GM21737 (cell line): Measurements from ENCODE around the gene DAPK3.
A peak's percentile ranks its signal among the peaks of the same experiment; 100 is the strongest.
"Not testable (repeated sequence)": the region's sequence is repeated elsewhere in the genome, so short reads cannot be mapped to it uniquely, and the experiment has no call there.

Source experiments
- ATAC-seq: cut with Tn5 transposase; IDR thresholded peaks from one replicate; pipeline ENCODE4 v1.9.1; 2021; ENCODE audit warnings: mild to moderate bottlenecking, moderate library complexity; ENCODE audit not compliant: unreplicated experiment

The DAPK3 gene

DNA sequence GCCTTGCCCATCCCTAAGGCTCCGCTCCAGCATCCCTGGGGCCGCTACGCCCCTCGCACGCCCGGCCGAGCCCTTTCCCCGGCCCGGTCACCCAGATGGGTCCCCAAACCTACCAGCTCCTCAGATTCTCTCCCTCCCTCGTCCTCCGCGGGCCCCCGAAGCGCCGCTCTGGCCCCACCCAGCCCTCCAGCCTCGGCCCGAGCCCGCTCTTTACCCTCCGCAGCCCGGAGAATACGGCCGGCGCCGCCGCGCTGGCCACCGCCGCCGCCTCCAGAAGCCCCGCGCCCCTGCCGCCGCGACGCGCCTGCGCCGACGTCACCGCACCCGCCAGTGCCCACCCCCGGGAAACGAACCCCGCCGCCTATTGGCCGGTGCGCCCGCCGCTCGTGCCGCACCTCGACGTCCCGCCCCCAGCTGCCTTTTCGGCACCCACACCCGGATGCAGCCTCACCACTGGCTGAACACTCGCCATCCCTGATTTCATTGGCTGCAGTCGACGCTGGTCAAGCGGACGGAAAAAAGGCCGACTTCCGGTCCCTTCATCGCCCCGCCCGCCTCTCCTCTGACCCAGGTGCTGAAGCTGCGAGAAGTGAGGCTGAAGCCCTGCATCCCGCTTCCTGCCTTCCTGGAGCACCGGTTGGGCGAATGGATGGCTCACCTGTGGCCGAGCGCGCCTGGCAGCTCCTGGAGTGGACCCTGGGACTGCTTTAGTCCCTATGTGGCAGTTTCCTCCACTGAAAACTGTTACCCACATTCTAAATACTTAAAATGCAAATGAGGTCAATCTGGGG, at the start of gene DAPK3:
Gene DAPK3, minus strand, starts transcription at position 292 of the 791 bp plus-strand sequence. CDS start 1,364 bp downstream, outside the sequence.
- peak; percentile 89 for ATAC-seq

- ATAC-seq, result no peak
Measured at GRCh38 chr19:4019578-4019977, 48.7 kb upstream of the DAPK3 start.

DNA sequence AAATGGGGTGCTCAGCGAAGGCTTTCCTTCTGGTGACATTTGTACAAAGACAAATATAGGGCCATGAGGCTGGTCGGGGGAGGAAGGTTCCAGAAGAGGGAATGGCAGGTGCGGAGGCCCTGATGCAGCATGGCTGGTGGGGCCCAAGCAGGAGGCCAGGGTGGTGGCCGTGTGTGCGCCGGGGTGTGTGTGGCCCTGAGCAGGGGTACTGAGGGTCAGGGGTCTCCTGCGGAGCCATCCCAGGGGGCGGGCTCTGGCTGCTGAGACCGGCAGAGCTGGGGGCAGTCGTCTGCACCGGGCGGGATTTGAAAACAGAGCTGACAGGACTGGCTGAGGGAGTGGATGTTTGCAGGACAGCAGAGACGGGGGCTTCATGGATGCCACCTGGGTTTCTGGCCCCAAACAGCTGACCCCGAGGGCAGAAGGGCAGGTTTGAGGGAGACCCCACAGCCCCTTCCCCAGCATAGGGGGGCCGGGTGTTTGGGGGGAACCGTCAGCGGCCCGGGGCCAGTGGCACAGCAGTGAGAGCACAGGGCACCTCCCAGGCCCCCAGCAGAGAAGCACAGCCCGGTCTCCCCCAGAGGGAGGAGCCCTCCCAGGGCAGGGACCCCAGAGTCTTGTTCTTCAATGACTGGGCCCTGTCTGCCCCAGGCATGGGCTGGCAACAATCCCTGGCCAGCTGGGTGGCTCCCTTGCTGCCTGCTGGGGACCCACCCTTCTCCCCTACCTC, 48.0 kb upstream of the DAPK3 start:
- no peak for ATAC-seq

DNA sequence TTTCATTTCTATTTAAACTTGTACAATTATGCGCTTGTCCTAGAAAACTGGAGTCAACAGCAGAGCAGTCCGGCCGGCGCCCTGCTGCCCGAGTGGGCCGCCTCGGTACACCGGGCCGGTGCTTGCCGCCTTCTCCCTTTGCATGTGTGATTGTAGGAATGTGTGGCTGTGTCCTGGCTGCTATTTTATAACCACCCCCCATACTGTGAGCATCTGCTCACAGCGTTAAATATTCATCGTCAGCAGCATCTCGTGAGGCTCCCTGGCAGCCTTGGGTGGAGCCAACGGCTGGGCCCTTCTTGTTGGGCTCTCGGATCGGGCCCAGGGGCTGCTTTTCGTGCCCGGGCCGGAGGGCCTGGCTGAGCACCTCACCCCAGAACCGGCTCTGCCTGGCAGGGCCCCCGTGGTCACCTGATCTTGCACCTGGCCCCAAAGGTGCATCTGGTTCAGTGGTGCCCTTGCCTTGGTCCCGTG, 47.3 kb upstream of the DAPK3 start:
- no peak for ATAC-seq

- no peak for ATAC-seq
Measured at GRCh38 chr19:4016903-4017638, 46.2 kb upstream of the DAPK3 start.

- ATAC-seq, result no peak
Measured at GRCh38 chr19:4016486-4016885, 45.6 kb upstream of the DAPK3 start.

DNA sequence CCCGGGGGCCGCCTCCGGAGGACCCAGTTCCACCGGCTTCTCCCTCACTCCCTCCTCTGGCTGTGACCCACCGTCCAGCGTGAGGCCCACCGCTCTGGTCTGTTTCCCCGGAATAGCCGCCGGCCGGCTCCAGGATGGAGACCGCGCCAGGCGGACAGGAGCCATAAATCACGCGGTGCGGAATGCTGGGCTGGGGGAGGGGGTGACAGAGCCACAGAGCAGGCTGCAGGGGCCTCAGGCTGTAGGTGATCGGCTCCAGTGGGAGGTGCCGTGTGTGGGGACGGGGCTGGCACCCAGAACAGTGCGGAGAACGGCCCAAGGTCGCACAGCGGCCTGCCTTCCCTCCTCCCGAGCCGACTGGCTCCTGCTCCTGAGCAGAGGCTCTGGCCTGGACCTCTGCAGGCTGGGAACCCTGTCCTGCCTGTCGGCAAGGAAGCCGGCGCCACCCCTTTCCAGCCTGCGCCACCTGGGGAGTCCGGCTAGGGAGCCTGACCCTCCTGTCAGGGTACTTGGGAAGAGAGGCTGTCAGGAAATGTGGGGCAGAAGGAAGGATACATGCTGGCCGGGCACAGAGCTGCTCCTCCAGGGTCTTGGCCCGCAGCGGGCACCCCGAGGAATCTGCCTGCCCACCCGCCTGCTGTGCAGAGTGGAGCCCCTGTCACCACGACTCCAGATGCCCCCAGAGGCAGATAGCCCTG, 45.0 kb upstream of the DAPK3 start:
- no peak for ATAC-seq

DNA sequence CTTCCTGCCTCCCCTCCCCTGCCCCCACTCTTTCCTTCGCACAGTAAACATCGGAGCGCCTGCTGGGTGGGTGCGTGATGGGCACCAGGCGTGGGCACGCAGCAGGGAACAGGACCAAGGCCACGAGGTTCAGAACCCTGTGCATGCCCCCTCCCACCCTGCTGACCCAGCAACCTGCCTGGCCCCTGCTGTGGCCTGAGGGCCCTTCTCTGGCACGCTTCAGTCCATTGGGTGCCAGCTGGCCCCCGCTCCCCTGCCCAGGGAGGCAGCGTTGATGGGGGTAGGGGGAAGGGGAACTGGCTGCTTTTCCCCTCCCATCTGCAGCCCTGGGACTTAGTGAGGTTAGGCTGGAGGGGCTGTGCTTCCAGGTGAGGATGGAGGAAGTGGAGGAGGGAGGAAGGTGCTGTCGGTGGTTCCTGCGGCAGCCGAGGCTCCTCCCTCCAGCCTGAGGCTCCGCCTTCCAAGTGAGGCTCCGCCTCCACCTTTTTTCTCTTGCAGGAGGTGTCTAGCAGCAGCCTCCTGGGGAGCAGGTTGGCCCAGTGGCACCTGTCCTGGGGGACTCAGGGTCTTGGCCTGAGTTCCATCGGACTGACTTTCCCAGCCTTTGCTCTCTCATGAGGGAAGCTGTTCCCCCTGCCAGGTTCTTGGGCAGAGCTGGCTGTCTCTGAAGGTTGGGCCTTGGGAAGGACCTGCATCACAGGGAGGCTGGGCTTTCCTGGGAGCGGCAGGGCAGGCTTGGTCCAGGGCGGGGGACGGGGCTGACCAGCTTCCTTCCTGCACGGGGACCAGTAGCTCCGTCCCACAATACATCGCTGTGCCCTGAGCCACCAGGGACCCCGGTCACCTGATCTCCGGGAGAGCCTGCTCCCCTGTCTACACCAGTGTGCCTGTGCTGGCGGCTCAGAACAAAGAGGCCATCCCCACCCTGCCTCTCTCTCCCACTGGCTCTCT, 43.9 kb upstream of the DAPK3 start:
- ATAC-seq, result no peak

DNA sequence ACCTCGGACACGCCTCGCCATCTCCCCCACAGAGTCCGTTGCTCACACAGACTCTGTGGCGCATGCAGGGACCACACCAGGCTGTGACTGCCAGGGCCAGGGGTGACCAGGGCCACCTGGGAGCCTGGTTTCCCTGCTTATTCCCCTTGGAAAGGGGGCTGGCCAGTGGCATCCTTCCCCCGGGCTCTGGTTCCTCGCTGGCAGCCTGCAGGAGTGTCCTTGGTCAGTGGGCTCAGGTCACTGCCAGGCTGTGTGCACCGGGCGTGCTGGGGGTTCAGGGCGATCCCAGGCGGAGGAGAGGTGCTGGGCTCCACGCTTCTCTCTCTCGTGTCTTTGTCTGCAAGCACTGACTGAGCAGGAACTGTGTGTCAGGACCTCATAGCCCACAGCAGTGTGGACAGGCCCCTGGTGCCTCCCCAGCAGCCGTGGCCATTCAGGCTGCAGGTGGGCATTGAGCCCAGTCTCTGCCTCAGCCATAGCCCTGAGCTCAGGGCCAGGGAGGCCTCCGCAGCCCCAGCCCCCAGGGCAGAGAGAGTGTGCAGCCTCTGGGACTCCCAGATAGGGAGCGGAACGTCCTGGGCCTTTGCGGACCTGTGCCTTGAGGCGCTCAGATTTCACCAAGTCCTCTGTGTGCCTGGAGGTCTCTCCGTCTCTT, 43.1 kb upstream of the DAPK3 start:
- no peak for ATAC-seq

DNA sequence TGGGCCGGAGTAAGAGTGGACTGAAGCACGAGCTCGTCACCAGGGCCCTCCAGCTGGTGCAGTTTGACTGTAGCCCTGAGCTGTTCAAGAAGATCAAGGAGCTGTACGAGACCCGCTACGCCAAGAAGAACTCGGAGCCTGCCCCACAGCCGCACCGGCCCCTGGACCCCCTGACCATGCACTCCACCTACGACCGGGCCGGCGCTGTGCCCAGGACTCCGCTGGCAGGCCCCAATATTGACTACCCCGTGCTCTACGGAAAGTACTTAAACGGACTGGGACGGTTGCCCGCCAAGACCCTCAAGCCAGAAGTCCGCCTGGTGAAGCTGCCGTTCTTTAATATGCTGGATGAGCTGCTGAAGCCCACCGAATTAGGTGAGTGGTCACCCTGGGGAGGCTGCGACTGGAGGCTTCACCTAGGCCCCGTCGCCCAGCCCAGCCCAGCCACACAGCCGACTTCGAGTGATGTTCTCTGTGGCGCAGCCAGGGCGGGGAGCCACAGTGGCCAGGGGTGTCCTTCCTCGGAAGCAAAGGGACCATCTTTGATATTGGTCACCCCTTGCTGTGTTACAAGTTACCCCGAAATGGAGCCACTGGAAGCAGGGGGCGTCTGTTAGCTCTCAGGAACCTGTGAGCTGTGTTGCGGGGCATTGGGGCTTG, 42.2 kb upstream of the DAPK3 start:
- ATAC-seq, result no peak

- no peak for ATAC-seq
Measured at GRCh38 chr19:4012092-4012974, 41.4 kb upstream of the DAPK3 start.

- ATAC-seq, result not testable (repeated sequence)
Measured at GRCh38 chr19:4011430-4011829, 40.5 kb upstream of the DAPK3 start.

GRCh38 chr19:4010808-4011110, 39.9 kb upstream of the DAPK3 start:
- no peak for ATAC-seq

GRCh38 chr19:4009990-4010807, 39.3 kb upstream of the DAPK3 start:
- no peak for ATAC-seq

DNA sequence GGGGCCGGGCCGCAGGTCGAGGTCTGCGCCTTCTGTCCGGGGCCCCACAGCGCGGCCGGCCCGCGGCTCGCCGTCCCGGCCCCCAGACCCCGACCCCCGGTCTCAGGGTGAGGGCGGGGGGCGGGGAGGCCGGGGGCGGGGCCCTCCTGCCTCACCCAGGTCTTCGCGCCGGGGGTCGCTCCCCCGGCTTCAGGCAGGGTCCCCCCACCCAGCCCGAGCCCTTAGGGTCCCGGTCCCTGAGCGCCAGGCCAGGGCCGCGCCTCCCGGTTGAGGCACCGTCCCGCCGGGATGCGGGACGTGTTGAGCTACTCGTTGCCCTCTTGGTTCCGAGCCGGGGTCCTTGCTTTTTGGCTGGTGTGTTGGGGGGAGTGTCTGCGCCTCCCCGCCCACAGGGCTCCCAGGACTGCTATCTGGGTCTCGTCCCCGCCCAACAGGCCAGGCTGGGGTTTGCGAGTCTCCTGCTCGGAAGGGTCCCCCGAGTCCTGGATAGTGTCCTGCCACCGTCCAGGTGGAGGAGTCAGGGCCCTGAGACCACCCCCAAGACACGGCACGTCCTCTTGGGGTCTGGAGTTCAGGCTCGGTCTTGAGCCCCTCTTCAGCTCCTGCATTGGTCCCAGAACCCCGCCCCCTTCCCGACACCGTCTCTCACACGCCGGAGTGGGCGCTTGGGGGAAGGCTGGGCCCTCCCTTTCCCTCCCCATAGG, 37.1 kb upstream of the DAPK3 start:
- ATAC-seq, result no peak

DNA sequence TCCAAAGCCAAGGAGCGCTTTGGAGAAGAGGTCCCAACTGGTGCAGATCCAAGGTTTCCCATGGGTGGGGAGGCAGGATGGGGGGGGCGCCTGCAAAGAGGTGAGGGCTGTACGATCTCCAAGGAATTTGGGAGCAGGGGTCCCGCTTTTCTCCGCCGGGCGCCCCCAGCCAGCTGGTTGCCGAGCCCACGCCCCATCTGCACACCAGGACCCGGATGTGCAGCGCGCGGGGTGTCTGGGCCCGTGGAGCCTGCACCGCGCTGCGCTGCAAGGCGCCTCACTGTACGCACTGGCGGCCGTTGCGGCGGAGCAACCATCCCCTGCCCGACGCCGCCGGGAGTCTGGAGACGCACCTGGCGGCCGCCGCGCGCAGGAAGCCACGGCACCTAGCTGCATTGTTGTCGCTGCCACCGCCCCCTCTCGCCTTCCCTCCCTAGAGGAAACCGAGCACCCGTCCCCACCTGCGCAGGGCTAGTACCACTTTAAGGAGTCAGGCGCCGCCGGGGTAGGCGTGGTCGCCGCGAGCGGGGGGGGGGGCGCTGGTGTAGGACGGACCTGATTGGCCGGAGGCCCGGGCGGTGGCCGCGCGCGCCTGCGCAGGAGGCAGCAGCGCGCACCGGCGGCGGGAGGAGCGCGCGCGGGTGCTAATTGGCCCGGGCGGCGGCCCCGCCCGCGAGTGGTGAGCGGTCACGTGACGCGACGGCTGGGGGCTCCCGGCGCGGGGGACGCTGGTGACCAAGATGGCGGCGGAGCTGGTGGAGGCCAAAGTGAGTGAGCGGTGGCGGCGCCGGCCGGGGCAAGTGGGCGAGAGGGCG, 36.3 kb upstream of the DAPK3 start, which contains the start of gene PIAS4:
Gene PIAS4, plus strand, starts transcription at position 716 of the 815 bp plus-strand sequence. Its CDS starts 25 bp downstream, at position 741.
- peak; percentile 72 for ATAC-seq
